NCI-H82 (cell line): ENCODE results near the gene GABRD.

Source experiments
- DNase-seq: peaks from one replicate; lab custom pipeline; 2025; lab: John Stamatoyannopoulos, UW

Gene GABRD

DNA sequence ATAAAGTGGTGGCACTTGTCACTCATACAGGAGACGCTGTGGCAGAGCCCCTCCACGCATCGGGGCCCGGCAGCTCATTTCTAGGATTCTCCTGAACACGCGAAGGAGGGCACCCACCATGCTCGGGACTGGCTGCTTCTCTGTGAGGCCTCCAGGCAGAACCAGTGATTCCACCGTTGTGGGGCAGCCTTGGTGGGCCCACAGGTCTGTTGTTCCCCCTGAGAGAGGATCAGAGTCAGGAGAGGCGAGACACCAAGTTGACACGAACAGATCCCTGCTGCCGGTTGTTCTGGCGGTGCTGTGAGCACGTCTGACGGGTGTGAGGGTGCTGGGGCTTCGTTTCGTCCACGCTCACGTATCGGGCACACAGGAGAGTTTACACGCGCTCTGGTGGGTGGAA, 57.7 kb downstream of the GABRD start:
- no peak for DNase-seq

DNA sequence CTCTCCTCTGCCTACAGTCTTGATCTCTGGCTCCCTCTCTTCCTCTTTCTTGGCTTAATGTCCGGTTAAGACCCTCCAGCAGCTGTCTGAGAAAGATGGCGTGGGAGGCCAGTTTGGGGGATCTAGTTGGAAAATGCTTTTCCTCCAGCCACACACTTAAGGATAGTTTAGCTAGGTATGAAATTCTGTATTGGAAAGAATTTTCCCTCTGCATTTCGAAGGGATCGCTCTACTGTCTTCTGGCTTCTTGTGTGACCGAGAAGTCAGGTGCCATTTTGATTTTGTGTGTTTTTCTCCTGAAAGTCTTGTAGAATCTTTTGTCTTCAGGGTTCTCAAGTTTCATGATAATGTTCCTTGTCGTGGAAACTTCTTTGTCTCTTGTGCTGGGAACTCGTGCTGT, 59.0 kb downstream of the GABRD start:
- DNase-seq, result no peak

GRCh38 chr1:2079396-2080085, 60.4 kb downstream of the GABRD start:
- no peak for DNase-seq

DNA sequence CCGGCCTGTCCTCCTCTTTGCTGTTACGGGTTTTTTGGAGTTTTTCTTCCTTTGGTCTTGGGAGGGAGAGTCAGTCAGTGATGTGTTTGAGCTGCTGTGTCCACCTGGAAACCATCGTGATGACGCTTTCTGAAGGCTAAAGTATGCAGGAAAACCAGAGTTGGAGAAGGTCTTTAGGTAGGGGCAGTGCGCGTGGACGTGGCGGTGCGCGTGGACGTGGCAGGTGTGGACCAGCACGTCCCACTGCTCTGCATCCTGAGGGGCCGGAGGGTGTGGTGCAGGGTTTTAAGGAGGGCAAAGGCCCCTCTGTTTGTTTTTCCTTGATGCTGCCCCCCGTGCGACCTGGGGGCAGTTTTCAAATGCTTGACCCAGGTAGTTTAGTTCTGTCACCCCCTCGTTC, 61.0 kb downstream of the GABRD start:
- DNase-seq, result no peak
